GM12873 (cell line): ENCODE results near the gene CHMP4A.

Source experiments
- CTCF ChIP-seq: IDR thresholded peaks from 2 replicates; pipeline ENCODE4 v1.5.1; 2012; ENCODE audit warnings: low read depth, mild to moderate bottlenecking, moderate library complexity, low read length, control low read depth; ENCODE audit not compliant: insufficient read depth; ENCODE audit errors: missing control alignments

CHMP4A gene

DNA sequence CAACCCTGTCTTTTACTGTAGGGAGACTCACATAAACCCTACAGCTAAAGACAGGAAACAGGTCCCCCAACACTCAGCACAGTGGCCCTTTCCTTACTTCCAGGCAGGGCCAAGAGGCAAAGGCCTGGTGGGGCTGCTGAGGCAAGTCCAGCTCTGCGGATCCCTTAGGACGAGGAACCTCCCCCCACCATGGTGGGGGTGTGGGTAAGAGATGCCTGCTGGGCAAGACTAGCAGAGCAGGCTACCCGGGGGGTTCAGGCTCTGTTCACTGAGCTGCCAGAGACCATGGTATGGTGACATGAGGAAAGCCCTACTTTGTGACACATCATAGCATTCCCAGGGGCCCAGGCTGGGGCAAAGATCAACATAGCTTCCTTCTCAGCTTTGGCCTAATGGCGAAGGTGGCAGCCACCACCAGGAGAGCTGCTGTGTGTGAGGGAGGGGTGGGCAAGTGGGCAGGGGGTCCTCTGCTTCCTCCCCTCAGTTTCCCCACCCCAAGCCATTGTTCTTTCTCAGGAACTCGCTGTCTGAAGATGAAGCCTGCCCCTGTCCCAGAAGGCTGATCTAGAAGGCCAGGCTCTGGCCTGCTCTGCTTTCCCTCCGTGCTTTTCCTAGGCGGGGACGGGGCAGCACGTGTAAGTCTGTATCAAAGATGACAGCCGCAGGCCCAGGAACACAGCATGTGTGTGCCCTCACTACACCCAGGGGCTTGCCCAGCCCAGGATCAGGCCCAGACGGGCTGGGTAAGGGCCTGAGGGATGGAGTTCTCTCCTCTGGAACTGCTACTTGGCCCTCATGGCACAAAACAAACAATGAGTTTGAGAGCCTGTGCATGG is 39.2 kb upstream of the CHMP4A start:
- TF ChIP-seq CTCF = no peak

DNA sequence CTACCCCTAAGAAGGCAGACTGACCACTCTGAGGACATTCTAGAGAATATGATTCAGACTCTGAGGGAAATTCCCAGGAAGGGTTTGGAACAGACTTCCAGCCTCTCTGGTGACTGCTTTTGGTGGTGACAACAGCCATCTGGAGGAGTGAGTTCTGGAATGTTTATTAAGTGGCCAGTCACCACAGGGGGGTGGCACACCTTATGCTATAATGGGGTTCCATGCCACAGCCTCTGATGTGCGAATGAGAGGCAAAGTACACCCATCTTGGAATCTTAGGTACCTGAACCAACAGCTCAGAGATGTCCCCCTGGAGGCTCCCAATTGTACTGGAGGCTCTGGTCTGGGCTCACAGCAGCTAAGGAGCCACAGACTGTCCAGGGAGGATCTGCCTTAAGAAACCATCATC is 38.6 kb upstream of the CHMP4A start:
- no peak for TF ChIP-seq CTCF

- TF ChIP-seq CTCF = no peak
Measured at GRCh38 chr14:24250354-24250753, 37.1 kb upstream of the CHMP4A start.

GRCh38 chr14:24249230-24250021 is 36.1 kb upstream of the CHMP4A start:
- TF ChIP-seq CTCF = no peak

DNA sequence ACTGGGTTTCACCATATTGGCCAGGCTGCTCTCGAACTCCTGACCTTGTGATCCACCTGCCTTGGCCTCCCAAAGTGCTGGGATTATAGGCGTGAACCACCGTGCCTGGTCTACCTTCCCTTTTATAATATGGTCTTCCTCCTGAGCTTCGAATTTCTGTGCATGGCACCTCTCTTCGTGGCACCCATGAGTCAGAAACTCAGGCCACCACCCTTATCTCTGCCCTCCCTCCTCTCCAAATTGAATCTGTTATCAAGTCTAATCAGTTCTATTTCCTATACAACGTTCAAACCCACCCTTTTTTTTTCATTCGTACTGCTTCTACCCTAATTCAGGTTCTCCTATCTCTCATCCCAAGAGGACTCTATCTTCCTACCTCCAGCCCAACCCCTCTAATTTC is 34.1 kb upstream of the CHMP4A start:
- no peak for TF ChIP-seq CTCF

DNA sequence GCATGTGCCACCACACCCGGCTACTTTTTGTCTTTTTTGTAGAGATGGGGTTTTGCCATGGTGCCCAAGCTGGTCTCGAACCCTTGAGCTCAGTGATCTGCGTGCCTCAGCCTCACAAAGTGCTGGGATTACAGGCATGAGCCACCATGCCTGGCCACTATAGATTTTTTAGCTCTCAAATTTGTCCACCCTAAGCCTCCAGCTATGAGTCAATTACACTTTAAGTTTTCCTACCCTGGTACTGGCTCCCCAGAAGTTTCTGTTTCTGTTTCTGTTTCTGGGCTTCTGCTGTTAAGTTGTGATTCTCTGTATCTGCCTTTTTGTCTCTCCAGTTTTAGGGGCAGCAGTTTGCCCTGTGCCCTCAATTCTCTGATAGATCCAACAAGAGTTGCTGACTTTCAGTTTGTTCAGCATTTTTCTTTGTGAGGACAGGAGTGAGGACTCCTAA is 33.5 kb upstream of the CHMP4A start:
- no peak for TF ChIP-seq CTCF

GRCh38 chr14:24243336-24243836 is 30.1 kb upstream of the CHMP4A start:
- no peak for TF ChIP-seq CTCF
